ENCODE results near the gene LHFPL2. TPM values are rescaled to one million over a fixed set of nuclear protein-coding genes. Genes with fewer than 3 reads are reported as not detected.

LHFPL2 gene
- total and polyA plus RNA-seq, 2 donors (not counting 1 experiment from before 2014, with no cell fraction given) = 3.8 to 35.5 TPM

GRCh38 chr5:78594021-78594420 lies 54.6 kb downstream of the LHFPL2 start:
- CTCF ChIA-PET = interaction anchor here (0.5 kb wide), 1 partner anchor 169 kb away, joined by 4 read pairs; no protein-coding TSS in a partner anchor
- POLR2A ChIA-PET = no interaction called here
- intact Hi-C loops (cut with micrococcal nuclease) = no loop called here
- H3K27me3 ChIP-seq (replicated peaks in 1 of 4; ENCODE audit: control extremely low read depth in 1 of 4, control insufficient read depth in 3 of 4, insufficient read depth in 4 of 4, low read length in 3 of 4) = no peaks in the 10 kb centered on the region
- Mint-ChIP-seq H3K27me3 (no peaks in the 10 kb centered on the region), H3K4me3 (no peak overlapping the region), H3K4me1 (peaks cover 20% of the 10 kb centered on the region), H3K9me3 (ENCODE audit: insufficient read depth) (no peaks in the 10 kb centered on the region), H3K27ac (no peak overlapping the region)
- no peak overlapping the region for H3K9ac ChIP-seq (ENCODE audit: low read length)
- H2AFZ ChIP-seq (ENCODE audit: insufficient read depth, low read depth, low read length, poor library complexity, severe bottlenecking) = no peak overlapping the region
- no peaks in the 10 kb centered on the region for H3K36me3 ChIP-seq (replicated peaks in 1 of 2; ENCODE audit: control extremely low read depth in 1 of 2, control insufficient read depth in 1 of 2, extremely low read depth in 1 of 2, insufficient read depth in 2 of 2, low read length in 1 of 2)
- H3K27ac ChIP-seq (ENCODE audit: low read length in 2 of 2) = no peak overlapping the region
- H3K9me3 ChIP-seq (ENCODE audit: control extremely low read depth in 1 of 3, control insufficient read depth in 2 of 3, insufficient read depth in 1 of 3, low read length in 2 of 3) = no peaks in the 10 kb centered on the region
- H4K20me1 ChIP-seq (ENCODE audit: control insufficient read depth, insufficient read depth, low read length, poor library complexity, severe bottlenecking) = no peaks in the 10 kb centered on the region
- TF ChIP-seq, protein P1, sequence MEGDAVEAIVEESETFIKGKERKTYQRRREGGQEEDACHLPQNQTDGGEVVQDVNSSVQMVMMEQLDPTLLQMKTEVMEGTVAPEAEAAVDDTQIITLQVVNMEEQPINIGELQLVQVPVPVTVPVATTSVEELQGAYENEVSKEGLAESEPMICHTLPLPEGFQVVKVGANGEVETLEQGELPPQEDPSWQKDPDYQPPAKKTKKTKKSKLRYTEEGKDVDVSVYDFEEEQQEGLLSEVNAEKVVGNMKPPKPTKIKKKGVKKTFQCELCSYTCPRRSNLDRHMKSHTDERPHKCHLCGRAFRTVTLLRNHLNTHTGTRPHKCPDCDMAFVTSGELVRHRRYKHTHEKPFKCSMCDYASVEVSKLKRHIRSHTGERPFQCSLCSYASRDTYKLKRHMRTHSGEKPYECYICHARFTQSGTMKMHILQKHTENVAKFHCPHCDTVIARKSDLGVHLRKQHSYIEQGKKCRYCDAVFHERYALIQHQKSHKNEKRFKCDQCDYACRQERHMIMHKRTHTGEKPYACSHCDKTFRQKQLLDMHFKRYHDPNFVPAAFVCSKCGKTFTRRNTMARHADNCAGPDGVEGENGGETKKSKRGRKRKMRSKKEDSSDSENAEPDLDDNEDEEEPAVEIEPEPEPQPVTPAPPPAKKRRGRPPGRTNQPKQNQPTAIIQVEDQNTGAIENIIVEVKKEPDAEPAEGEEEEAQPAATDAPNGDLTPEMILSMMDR (IDR thresholded peaks at IDR 0.05) = no peak
- TF ChIP-seq EZH2 (IDR thresholded peaks at IDR 0.05; ENCODE audit: borderline replicate concordance, insufficient read depth, low read depth, low read length, poor library complexity, severe bottlenecking) = no peak
- no peak overlapping the region for H3K4me3 ChIP-seq (ENCODE audit: control extremely low read depth in 1 of 5, extremely low read depth in 1 of 5, insufficient read depth in 1 of 5, low read depth in 2 of 5, low read length in 4 of 5)
- no peaks in the 10 kb centered on the region for H3K79me2 ChIP-seq (ENCODE audit: control insufficient read depth, insufficient read depth, low read length)
- H3K4me2 ChIP-seq (replicated peaks; ENCODE audit: low read depth, low read length, poor library complexity, severe bottlenecking) = no peak overlapping the region
- no peak for ATAC-seq (ENCODE audit: low read depth)
- DNase-seq = no peak
- peaks cover 9 to 14% of the 10 kb centered on the region in 2 donors for H3K4me1 ChIP-seq (ENCODE audit: control insufficient read depth in 2 of 2, insufficient read depth in 2 of 2, low read length in 2 of 2)
- WGBS (ENCODE audit: insufficient coverage) = no CpG with 5 or more reads among the region's 3 CpGs

- ATAC-seq (ENCODE audit: low read depth) (no peak), DNase-seq (no peak)
- H3K4me3 ChIP-seq (ENCODE audit: control extremely low read depth in 1 of 5, extremely low read depth in 1 of 5, insufficient read depth in 1 of 5, low read depth in 2 of 5, low read length in 4 of 5) = no peak overlapping the region
- no peak overlapping the region for H3K27ac Mint-ChIP-seq
- H3K27me3 Mint-ChIP-seq = no peaks in the 10 kb centered on the region
- no peaks in the 10 kb centered on the region for H3K36me3 ChIP-seq (replicated peaks in 1 of 2; ENCODE audit: control extremely low read depth in 1 of 2, control insufficient read depth in 1 of 2, extremely low read depth in 1 of 2, insufficient read depth in 2 of 2, low read length in 1 of 2)
- TF ChIP-seq, protein P1 (IDR thresholded peaks at IDR 0.05) = no peak
- TF ChIP-seq EZH2 (IDR thresholded peaks at IDR 0.05; ENCODE audit: borderline replicate concordance, insufficient read depth, low read depth, low read length, poor library complexity, severe bottlenecking) = no peak
- ChIA-PET POLR2A (no interaction called here), CTCF (no interaction called here)
- H3K27me3 ChIP-seq (replicated peaks in 1 of 4; ENCODE audit: control extremely low read depth in 1 of 4, control insufficient read depth in 3 of 4, insufficient read depth in 4 of 4, low read length in 3 of 4) = no peaks in the 10 kb centered on the region
- no peaks in the 10 kb centered on the region for H3K9me3 Mint-ChIP-seq (ENCODE audit: insufficient read depth)
- no peak overlapping the region for H2AFZ ChIP-seq (ENCODE audit: insufficient read depth, low read depth, low read length, poor library complexity, severe bottlenecking)
- H3K4me2 ChIP-seq (replicated peaks; ENCODE audit: low read depth, low read length, poor library complexity, severe bottlenecking) = no peak overlapping the region
- H3K4me3 Mint-ChIP-seq = no peak overlapping the region
- no peak overlapping the region for H3K9ac ChIP-seq (ENCODE audit: low read length)
- no peaks in the 10 kb centered on the region for H3K9me3 ChIP-seq (ENCODE audit: control extremely low read depth in 1 of 3, control insufficient read depth in 2 of 3, insufficient read depth in 1 of 3, low read length in 2 of 3)
- H4K20me1 ChIP-seq (ENCODE audit: control insufficient read depth, insufficient read depth, low read length, poor library complexity, severe bottlenecking) = no peaks in the 10 kb centered on the region
- peaks cover 9 to 14% of the 10 kb centered on the region in 2 donors for H3K4me1 ChIP-seq (ENCODE audit: control insufficient read depth in 2 of 2, insufficient read depth in 2 of 2, low read length in 2 of 2)
- no peaks in the 10 kb centered on the region for H3K79me2 ChIP-seq (ENCODE audit: control insufficient read depth, insufficient read depth, low read length)
- 100% methylated on average over 1 of the region's 2 CpGs for WGBS (ENCODE audit: insufficient coverage)
- H3K4me1 Mint-ChIP-seq = peaks cover 20% of the 10 kb centered on the region
- intact Hi-C loops (cut with micrococcal nuclease) = no loop called here
- no peak overlapping the region for H3K27ac ChIP-seq (ENCODE audit: low read length in 2 of 2)
Measured at GRCh38 chr5:78593465-78593864, 55.1 kb downstream of the LHFPL2 start.
